SU-DHL-6 (cell line): ENCODE results near the gene CCDC13.

Experiments used
- H2AFZ ChIP-seq: fragments of 200-600 bp; sonication (generic); 2 replicates; pipeline ENCODE4 v1.6.1; 2014; ENCODE audit warnings: low read depth, mild to moderate bottlenecking, moderate library complexity, mixed read lengths, antibody characterized with exemption, low read length; ENCODE audit not compliant: severe bottlenecking
- H3F3A ChIP-seq: fragments of 200-600 bp; shearing (Covaris generic); 2 replicates; pipeline ENCODE4 v1.6.0; 2016; ENCODE audit warnings: antibody characterized with exemption, mild to moderate bottlenecking; ENCODE audit not compliant: insufficient read depth
- H3K27ac ChIP-seq: fragments of 200-600 bp; sonication (generic); 2 replicates; pipeline ENCODE4 v1.5.1; 2016; ENCODE audit warnings: low read depth, mild to moderate bottlenecking, low read length, moderate library complexity, mixed read lengths
- H3K27me3 ChIP-seq: fragments of 200-600 bp; sonication (generic), shearing (Covaris generic); 2 replicates; pipeline ENCODE4 v1.6.0; 2014; ENCODE audit warnings: mild to moderate bottlenecking, low read length
- H3K36me3 ChIP-seq: fragments of 200-600 bp; sonication (generic); 2 replicates; pipeline ENCODE4 v1.6.1; 2014; ENCODE audit warnings: mild to moderate bottlenecking, low read length, mixed read lengths
- H3K4me2 ChIP-seq: fragments of 300-600, 200-600 bp; shearing (Covaris generic), sonication (generic); 2 replicates; pipeline ENCODE4 v1.6.0; 2014; ENCODE audit warnings: low read length, low read depth, mild to moderate bottlenecking; ENCODE audit not compliant: poor library complexity, severe bottlenecking
- H3K4me3 ChIP-seq: fragments of 200-600 bp; sonication (generic); 2 replicates; pipeline ENCODE4 v1.5.1; 2014; ENCODE audit warnings: antibody characterized with exemption, low read length, mild to moderate bottlenecking, mixed read lengths; ENCODE audit not compliant: insufficient read depth, poor library complexity, severe bottlenecking
- H3K79me2 ChIP-seq: fragments of 200-600 bp; sonication (generic); 2 replicates; pipeline ENCODE4 v1.6.1; 2014; ENCODE audit warnings: mild to moderate bottlenecking, low read length, moderate library complexity; ENCODE audit not compliant: insufficient read depth
- H3K9ac ChIP-seq: fragments of 200-600 bp; sonication (generic); 2 replicates; pipeline ENCODE4 v1.7.0; 2014; ENCODE audit warnings: mild to moderate bottlenecking, low read length
- H3K9me2 ChIP-seq: fragments of 200-600 bp; sonication (generic); replicated peaks from 2 replicates; pipeline ENCODE4 v1.6.1; 2014; ENCODE audit warnings: low read length; ENCODE audit not compliant: insufficient read depth
- H3K9me3 ChIP-seq: fragments of 200-600 bp; sonication (generic); 2 replicates; pipeline ENCODE4 v1.6.1; 2014; ENCODE audit warnings: low read length, mixed read lengths; ENCODE audit not compliant: insufficient read depth
- H4K20me1 ChIP-seq: fragments of 200-600 bp; sonication (generic); 2 replicates; pipeline ENCODE4 v1.6.1; 2014; ENCODE audit warnings: low read depth, mild to moderate bottlenecking, antibody characterized with exemption, low read length, moderate library complexity, mixed read lengths
- CTCF ChIP-seq: fragments of 200-600 bp; sonication (generic); IDR thresholded peaks from one replicate; pipeline ENCODE4 v1.5.1; 2017; ENCODE audit warnings: antibody characterized with exemption, mild to moderate bottlenecking, low read length, moderate library complexity; ENCODE audit not compliant: insufficient read depth, poor library complexity, severe bottlenecking
- EZH2phosphoT487 ChIP-seq: fragments of 200-600 bp; sonication (generic), shearing (Covaris generic); conservative IDR thresholded peaks from 2 replicates; pipeline ENCODE4 v1.6.1; 2018; ENCODE audit warnings: mild to moderate bottlenecking, antibody characterized with exemption, low read length, moderate library complexity, mixed read lengths

CCDC13 gene

GRCh38 chr3:42752441-42752840, 20.6 kb downstream of the CCDC13 start:
- H3K9me3 ChIP-seq, result no peaks in the 10 kb centered on the region
- no peaks in the 10 kb centered on the region for H4K20me1 ChIP-seq
- H2AFZ ChIP-seq, result no peak overlapping the region
- H3K79me2 ChIP-seq, result no peaks in the 10 kb centered on the region
- no peak for TF ChIP-seq EZH2phosphoT487
- TF ChIP-seq CTCF, result no peak
- no peaks in the 10 kb centered on the region for H3K9me2 ChIP-seq
- H3K27me3 ChIP-seq, result peaks cover 3% of the 10 kb centered on the region; the same call in 1 of the 2 replicates
- H3K27ac ChIP-seq, result no peak overlapping the region
- no peaks in the 10 kb centered on the region for H3K36me3 ChIP-seq
- H3K9ac ChIP-seq, result no peak overlapping the region
- no peaks in the 10 kb centered on the region for H3F3A ChIP-seq
- no peak overlapping the region for H3K4me2 ChIP-seq
- no peak overlapping the region for H3K4me3 ChIP-seq

- H3F3A ChIP-seq, result no peaks in the 10 kb centered on the region
- H4K20me1 ChIP-seq, result no peaks in the 10 kb centered on the region
- H3K27ac ChIP-seq, result no peak overlapping the region
- H3K4me3 ChIP-seq, result no peak overlapping the region
- H3K9me2 ChIP-seq, result no peaks in the 10 kb centered on the region
- no peak overlapping the region for H3K4me2 ChIP-seq
- H3K79me2 ChIP-seq, result no peaks in the 10 kb centered on the region
- no peak overlapping the region for H3K9ac ChIP-seq
- no peaks in the 10 kb centered on the region for H3K9me3 ChIP-seq
- H3K27me3 ChIP-seq, result peaks cover 3% of the 10 kb centered on the region; the same call in 1 of the 2 replicates
- no peak for TF ChIP-seq EZH2phosphoT487
- no peak for TF ChIP-seq CTCF
- H2AFZ ChIP-seq, result no peak overlapping the region
- H3K36me3 ChIP-seq, result no peaks in the 10 kb centered on the region
These were observed 21.4 kb downstream of the CCDC13 start for GRCh38 chr3:42751609-42752008.

- peaks cover 3% of the 10 kb centered on the region; the same call in 1 of the 2 replicates for H3K27me3 ChIP-seq
- H3K36me3 ChIP-seq, result no peaks in the 10 kb centered on the region
- H3K9me3 ChIP-seq, result no peaks in the 10 kb centered on the region
- H3K9me2 ChIP-seq, result no peaks in the 10 kb centered on the region
- no peak overlapping the region for H3K4me3 ChIP-seq
- H3K27ac ChIP-seq, result no peak overlapping the region
- no peaks in the 10 kb centered on the region for H3F3A ChIP-seq
- no peaks in the 10 kb centered on the region for H4K20me1 ChIP-seq
- no peak overlapping the region for H3K9ac ChIP-seq
- no peak overlapping the region for H3K4me2 ChIP-seq
- no peak overlapping the region for H2AFZ ChIP-seq
- H3K79me2 ChIP-seq, result no peaks in the 10 kb centered on the region
- TF ChIP-seq CTCF, result no peak
- TF ChIP-seq EZH2phosphoT487, result no peak
These were observed 22.2 kb downstream of the CCDC13 start for GRCh38 chr3:42750834-42751233.
